BLaER1 treated with 17β-estradiol and CSF1 and Interleukin-3, amounts not matched to agents 10 nM and 100 nM (cell line): ENCODE results near the gene TMEM217.

Experiments used
- H3K27ac ChIP-seq, 11 experiments: shearing (Covaris generic); formaldehyde crosslinking; 2 replicates each; pipeline ENCODE4 v1.8.1; 2022
- H3K27me3 ChIP-seq, 11 experiments: shearing (Covaris generic); formaldehyde crosslinking; 2 replicates each; pipeline ENCODE4 v1.8.1; 2022
- H3K36me3 ChIP-seq, 11 experiments: shearing (Covaris generic); formaldehyde crosslinking; 2 replicates each; pipeline ENCODE4 v1.8.1; 2022
- H3K4me1 ChIP-seq, 10 experiments: shearing (Covaris generic); formaldehyde crosslinking; 2 replicates each; pipeline ENCODE4 v1.8.1; 2022
- H3K4me2 ChIP-seq, 11 experiments: shearing (Covaris generic); formaldehyde crosslinking; 2 replicates each; pipeline ENCODE4 v1.8.1; 2022
- H3K4me3 ChIP-seq, 10 experiments: shearing (Covaris generic); formaldehyde crosslinking; 2 replicates each; pipeline ENCODE4 v1.8.1; 2022
- H3K9ac ChIP-seq, 11 experiments: shearing (Covaris generic); formaldehyde crosslinking; 2 replicates each; pipeline ENCODE4 v1.8.1; 2022
- H3K9me3 ChIP-seq, 11 experiments: shearing (Covaris generic); formaldehyde crosslinking; replicated peaks in 1 of 11; 2 replicates each; pipeline ENCODE4 v1.8.1; 2022
- H4K20me1 ChIP-seq, 11 experiments: shearing (Covaris generic); formaldehyde crosslinking; 2 replicates each; pipeline ENCODE4 v1.8.1; 2022
- Cebpa-rat ChIP-seq, 11 experiments: shearing (Covaris generic); IDR thresholded peaks; 2 replicates each; pipeline ENCODE4 v1.8.1; 2022

Gene TMEM217

DNA sequence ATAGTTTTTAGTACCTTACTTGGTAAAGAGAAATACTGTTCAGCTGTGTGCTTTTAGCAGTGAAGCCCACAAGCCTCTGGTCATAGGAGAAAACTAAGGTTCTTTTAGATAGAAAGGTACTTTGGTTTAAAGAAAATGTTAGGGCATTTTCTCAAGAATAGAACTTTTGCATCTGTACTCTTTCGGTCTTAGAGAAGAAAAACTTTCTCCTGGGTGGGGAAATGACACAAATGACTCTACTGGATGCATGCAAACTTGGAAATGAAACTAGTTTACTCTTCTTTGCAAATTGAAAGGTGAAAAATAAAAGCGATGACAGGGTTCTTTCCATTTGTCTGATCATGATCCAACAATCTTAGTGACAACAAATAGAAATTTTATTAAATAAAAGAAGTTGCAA lies 2.1 kb upstream of the TMEM217 start:
- Histone ChIP-seq H3K27ac (peak overlapping the region in 6 of 11 experiments; percentile 84 to 95 (median 93); a peak in 4 of 22 replicates), H3K9ac (peak overlapping the region in 1 of 11 experiments; percentile 96; a peak in 3 of 22 replicates), H3K27me3 (no peaks in the 10 kb centered on the region), H4K20me1 (peaks cover 0 to 26% (median 0%) of the 10 kb centered on the region in 11 experiments; a peak in 7 of 22 replicates), H3K4me2 (peak overlapping the region; percentile 81 to 96 (median 90); a peak in 18 of 22 replicates), H3K4me1 (peaks cover 24 to 41% (median 29%) of the 10 kb centered on the region in 10 experiments), H3K9me3 (no peaks in the 10 kb centered on the region), H3K36me3 (peaks cover 0 to 9% (median 0%) of the 10 kb centered on the region in 11 experiments; a peak in 4 of 22 replicates), H3K4me3 (no peak overlapping the region; a peak in 1 of 20 replicates)
- no peak for TF ChIP-seq Cebpa-rat (IDR thresholded peaks at IDR 0.05)

DNA sequence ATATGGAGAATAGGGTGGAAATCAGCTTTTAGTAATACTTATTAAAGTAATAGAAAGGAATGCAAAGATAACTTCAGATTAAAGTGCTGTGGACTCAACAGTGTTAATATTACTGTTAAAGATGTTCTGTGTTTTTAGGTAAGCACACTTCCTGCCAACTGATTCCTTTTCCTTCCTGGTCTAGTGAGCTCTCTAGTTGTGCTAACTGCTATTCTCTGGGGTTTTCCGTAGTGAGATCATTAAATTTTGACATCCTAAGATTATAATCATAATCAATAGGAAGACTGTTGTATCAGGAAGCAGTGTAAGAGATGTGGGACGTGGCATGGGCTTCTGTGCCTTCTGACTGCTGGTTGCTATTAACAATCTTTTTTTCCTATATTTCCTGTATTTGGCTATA lies 1.2 kb upstream of the TMEM217 start:
- no peak for TF ChIP-seq Cebpa-rat (IDR thresholded peaks at IDR 0.05)
- H3K9ac ChIP-seq: peak overlapping the region; percentile 6 to 98 (median 94); a peak in 17 of 22 replicates
- H3K4me1 ChIP-seq: peaks cover 23 to 37% (median 29%) of the 10 kb centered on the region in 10 experiments
- peak overlapping the region; percentile 81 to 96 (median 90) for H3K4me2 ChIP-seq
- H3K27me3 ChIP-seq: no peaks in the 10 kb centered on the region
- H3K9me3 ChIP-seq: no peaks in the 10 kb centered on the region
- peaks cover 0 to 22% (median 0%) of the 10 kb centered on the region in 11 experiments; a peak in 6 of 22 replicates for H4K20me1 ChIP-seq
- H3K36me3 ChIP-seq: peaks cover 0 to 9% (median 0%) of the 10 kb centered on the region in 11 experiments; a peak in 4 of 22 replicates
- H3K27ac ChIP-seq: peak overlapping the region in 10 of 11 experiments; percentile 84 to 98 (median 94); a peak in 20 of 22 replicates
- H3K4me3 ChIP-seq: peak overlapping the region; percentile 26 to 95 (median 88); a peak in 15 of 20 replicates

DNA sequence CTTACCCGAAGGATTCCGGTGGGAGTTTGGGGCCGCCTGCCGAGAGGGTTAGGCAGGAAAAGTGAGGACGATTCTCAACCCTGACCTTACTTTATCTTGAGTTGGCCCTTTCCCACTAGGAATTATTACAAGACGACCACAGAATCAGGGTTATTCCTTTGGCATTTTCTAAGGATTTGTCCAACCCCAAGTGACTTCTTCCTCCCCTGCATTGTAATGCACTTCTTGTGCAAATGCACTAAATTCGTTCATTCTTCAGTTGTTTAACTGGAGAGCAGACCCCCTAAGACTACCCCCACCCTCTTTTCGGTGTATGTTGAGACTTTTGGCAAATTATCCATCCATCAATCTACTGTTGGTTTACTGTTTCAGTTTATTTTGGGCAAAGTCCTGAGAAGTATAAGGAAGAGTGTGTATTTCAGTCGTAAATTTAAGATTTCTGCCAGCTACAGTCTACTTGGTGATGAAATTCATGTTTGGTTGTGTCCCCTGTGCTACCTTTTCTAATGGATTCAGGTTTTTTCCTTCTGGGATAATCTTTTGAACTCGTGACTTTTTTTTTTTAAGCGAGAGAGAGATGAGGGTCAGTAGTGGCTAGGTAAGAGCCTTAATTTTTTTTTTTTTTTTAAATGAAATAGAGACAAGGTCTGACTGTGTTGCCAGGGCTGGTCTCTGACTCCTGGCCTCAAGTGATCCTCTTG lies 611 bp upstream of the TMEM217 start:
- peak overlapping the region; percentile 86 to 98 (median 94) for H3K9ac ChIP-seq
- peaks cover 0 to 21% (median 0%) of the 10 kb centered on the region in 11 experiments; a peak in 5 of 22 replicates for H4K20me1 ChIP-seq
- no peaks in the 10 kb centered on the region for H3K27me3 ChIP-seq
- peak overlapping the region; percentile 74 to 95 (median 90) for H3K4me3 ChIP-seq
- peaks cover 23 to 37% (median 29%) of the 10 kb centered on the region in 10 experiments for H3K4me1 ChIP-seq
- peak overlapping the region; percentile 84 to 98 (median 94) for H3K27ac ChIP-seq
- peaks cover 0 to 8% (median 0%) of the 10 kb centered on the region in 11 experiments; a peak in 4 of 22 replicates for H3K36me3 ChIP-seq
- peak overlapping the region; percentile 81 to 96 (median 90) for H3K4me2 ChIP-seq
- no peak for TF ChIP-seq Cebpa-rat (IDR thresholded peaks at IDR 0.05)
- H3K9me3 ChIP-seq: no peaks in the 10 kb centered on the region

DNA sequence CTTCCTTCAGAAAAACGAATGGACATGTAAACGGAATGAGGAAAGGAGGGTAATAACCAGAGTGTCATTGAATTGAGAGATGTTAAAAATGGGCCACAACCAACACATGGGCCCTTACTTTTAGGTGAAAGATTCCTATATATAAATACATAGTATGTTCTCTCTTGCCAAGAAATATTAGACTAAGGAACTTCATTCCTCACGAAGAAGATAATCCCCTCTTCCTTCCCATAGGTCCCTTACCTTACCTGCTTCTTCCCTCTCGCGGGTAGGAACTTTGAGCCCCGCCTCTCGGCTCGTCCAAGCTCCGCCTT lies 667 bp downstream of the TMEM217 start:
- peak overlapping the region; percentile 74 to 95 (median 90) for H3K4me3 ChIP-seq
- H3K4me2 ChIP-seq: peak overlapping the region; percentile 67 to 94 (median 90)
- H4K20me1 ChIP-seq: peaks cover 0 to 8% (median 0%) of the 10 kb centered on the region in 11 experiments; a peak in 4 of 22 replicates
- peaks cover 0 to 8% (median 0%) of the 10 kb centered on the region in 11 experiments; a peak in 3 of 22 replicates for H3K36me3 ChIP-seq
- no peak for TF ChIP-seq Cebpa-rat (IDR thresholded peaks at IDR 0.05)
- H3K9me3 ChIP-seq: no peaks in the 10 kb centered on the region
- H3K9ac ChIP-seq: peak overlapping the region; percentile 86 to 98 (median 94); a peak in 19 of 22 replicates
- peak overlapping the region in 10 of 11 experiments; percentile 84 to 98 (median 94); a peak in 18 of 22 replicates for H3K27ac ChIP-seq
- H3K4me1 ChIP-seq: peaks cover 23 to 37% (median 29%) of the 10 kb centered on the region in 10 experiments
- H3K27me3 ChIP-seq: no peaks in the 10 kb centered on the region

DNA sequence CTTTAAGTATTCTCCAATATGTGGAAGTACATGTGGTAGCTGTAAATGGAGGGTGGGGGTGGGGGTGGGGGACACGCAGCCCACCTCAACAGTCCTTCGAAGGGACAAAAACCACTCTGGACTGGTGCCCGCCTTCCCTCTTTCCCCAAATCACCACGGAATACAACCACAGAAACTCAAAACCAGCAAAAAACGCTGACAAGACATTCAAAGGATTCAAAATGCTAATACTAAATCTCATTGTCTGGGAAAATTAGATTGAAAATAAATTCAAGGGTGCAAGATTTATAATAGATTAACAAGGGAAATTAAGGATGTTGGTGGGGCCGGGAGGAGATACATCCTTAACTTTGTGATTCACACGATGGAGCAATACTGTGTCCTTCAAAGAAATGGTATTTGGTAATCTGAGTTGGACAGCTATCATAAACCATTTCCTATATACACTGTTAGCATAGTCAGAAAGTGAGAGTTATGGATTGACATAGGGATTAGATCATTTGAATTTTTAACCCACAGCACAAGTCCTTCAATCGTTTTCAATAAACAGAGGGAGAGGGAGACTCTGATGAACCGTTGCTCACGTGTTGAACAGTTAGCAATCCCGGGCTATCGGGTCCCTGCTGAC lies 1.1 kb downstream of the TMEM217 start:
- no peaks in the 10 kb centered on the region for H3K9me3 ChIP-seq
- H3K4me1 ChIP-seq: peaks cover 23 to 37% (median 29%) of the 10 kb centered on the region in 10 experiments
- no peaks in the 10 kb centered on the region for H3K27me3 ChIP-seq
- H3K9ac ChIP-seq: peak overlapping the region in 6 of 11 experiments; percentile 88 to 98 (median 94); a peak in 6 of 22 replicates
- no peak for TF ChIP-seq Cebpa-rat (IDR thresholded peaks at IDR 0.05)
- H3K27ac ChIP-seq: peak overlapping the region in 9 of 11 experiments; percentile 84 to 98 (median 94); a peak in 9 of 22 replicates
- H3K36me3 ChIP-seq: peaks cover 0 to 8% (median 0%) of the 10 kb centered on the region in 11 experiments; a peak in 3 of 22 replicates
- H4K20me1 ChIP-seq: peaks cover 0 to 7% (median 0%) of the 10 kb centered on the region in 11 experiments; a peak in 3 of 22 replicates
- peak overlapping the region; percentile 74 to 95 (median 90) for H3K4me3 ChIP-seq
- H3K4me2 ChIP-seq: peak overlapping the region; percentile 67 to 94 (median 90)

DNA sequence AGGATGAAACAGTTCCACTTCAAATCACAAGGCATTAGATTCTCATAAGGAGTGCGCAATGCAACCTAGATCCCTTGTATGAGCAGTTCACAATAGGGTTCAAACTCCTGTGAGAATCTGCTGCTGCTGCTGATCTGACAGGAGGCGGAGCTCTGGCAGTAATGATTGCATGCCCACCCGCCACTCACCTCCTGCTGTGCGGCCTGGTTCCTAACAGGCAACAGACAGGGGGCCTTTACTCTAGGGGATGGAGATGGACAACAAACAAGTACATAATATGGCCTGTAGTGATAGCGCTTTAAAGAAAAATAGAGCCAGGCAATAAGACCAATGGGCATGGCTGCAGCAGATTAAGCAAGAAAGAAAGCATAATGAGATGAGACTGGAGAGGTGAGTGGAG lies 3.1 kb downstream of the TMEM217 start:
- H4K20me1 ChIP-seq: no peaks in the 10 kb centered on the region; a peak in 1 of 22 replicates
- no peaks in the 10 kb centered on the region for H3K27me3 ChIP-seq
- H3K4me2 ChIP-seq: no peak overlapping the region
- no peak overlapping the region for H3K27ac ChIP-seq
- H3K9me3 ChIP-seq: no peaks in the 10 kb centered on the region
- H3K9ac ChIP-seq: no peak overlapping the region
- TF ChIP-seq Cebpa-rat (IDR thresholded peaks at IDR 0.05): no peak
- no peaks in the 10 kb centered on the region for H3K36me3 ChIP-seq
- H3K4me1 ChIP-seq: peaks cover 22 to 28% (median 26%) of the 10 kb centered on the region in 10 experiments
- no peak overlapping the region for H3K4me3 ChIP-seq

DNA sequence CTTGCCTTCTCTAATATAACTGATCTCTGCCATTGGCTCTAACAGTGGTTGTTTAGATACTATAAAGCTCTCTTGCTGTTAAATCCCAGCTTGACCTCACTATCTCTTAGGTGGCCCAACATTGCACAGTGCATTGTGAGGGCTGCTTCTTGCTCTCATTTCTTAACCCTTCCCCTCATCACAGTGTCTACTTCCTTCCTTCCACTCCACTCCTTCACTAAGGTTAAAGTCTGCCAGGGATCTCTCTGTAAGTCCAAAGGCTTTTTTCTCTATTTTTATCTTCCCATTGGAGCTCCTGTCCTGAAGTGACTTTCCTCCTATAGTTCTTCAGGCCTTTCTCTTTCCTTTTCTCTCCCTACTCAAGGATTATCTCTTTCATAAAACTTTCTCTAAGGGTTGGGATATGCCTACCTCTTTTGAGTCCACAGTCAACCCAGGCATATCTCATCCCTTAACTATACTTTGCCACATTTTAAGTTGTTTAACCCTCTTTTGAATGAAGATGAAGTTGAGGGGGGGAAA lies 4.4 kb downstream of the TMEM217 start:
- H3K36me3 ChIP-seq: no peaks in the 10 kb centered on the region
- no peak overlapping the region for H3K27ac ChIP-seq
- H4K20me1 ChIP-seq: no peaks in the 10 kb centered on the region
- H3K9me3 ChIP-seq: no peaks in the 10 kb centered on the region
- no peak overlapping the region for H3K4me3 ChIP-seq
- no peak overlapping the region for H3K4me2 ChIP-seq
- no peak for TF ChIP-seq Cebpa-rat (IDR thresholded peaks at IDR 0.05)
- no peak overlapping the region for H3K9ac ChIP-seq
- H3K4me1 ChIP-seq: peaks cover 9 to 15% (median 12%) of the 10 kb centered on the region in 10 experiments
- H3K27me3 ChIP-seq: no peaks in the 10 kb centered on the region

DNA sequence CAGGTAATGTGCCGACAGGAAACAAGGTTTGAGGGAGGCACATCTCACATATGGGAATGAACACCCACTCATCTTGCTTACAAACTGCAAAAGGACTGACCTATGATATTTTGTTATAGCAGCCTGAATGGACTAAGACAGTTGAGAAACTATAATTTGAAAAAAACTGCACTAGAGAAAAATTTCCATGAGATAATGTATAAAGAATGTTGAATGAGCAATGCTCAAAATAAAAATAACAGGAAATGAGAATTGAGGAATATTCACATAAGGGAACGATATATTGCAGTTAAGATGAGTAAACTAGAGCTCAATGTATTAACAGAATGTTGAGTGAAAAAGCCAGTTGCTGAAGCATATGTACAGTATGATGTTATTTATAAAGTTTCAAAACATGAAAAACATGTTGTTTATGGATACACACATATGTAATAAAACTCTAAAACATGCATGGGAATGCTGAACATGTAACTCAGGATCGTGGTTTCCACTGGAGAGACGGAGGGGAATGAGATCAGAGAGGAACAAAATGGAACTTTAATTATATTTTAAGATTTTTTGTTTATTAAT lies 6.6 kb downstream of the TMEM217 start:
- no peaks in the 10 kb centered on the region for H3K27me3 ChIP-seq
- no peaks in the 10 kb centered on the region for H3K36me3 ChIP-seq
- no peak for TF ChIP-seq Cebpa-rat (IDR thresholded peaks at IDR 0.05)
- H3K4me1 ChIP-seq: peaks cover 0 to 6% (median 0%) of the 10 kb centered on the region in 10 experiments; a peak in 1 of 20 replicates
- no peaks in the 10 kb centered on the region for H4K20me1 ChIP-seq
- no peak overlapping the region for H3K4me3 ChIP-seq
- no peak overlapping the region for H3K9ac ChIP-seq
- no peaks in the 10 kb centered on the region for H3K9me3 ChIP-seq
- H3K4me2 ChIP-seq: 0 out of 22 replicates have a peak overlapping the region, but pooled peaks of 1 of the 11 experiments have one; percentile 16
- H3K27ac ChIP-seq: no peak overlapping the region
